DND-41 (cell line): ENCODE results near the gene ST6GALNAC3.

Experiments used
- ATAC-seq: fragments of 200-7000 bp; cut with Tn5 transposase; 3 replicates; pipeline ENCODE4 v1.9.1; 2021; ENCODE audit warnings: low read depth; ENCODE audit not compliant: insufficient read depth
- DNase-seq: peaks from one replicate; pipeline ENCODE4 v3.0.0-alpha.2; 2020
- H2AFZ ChIP-seq: 2 replicates; pipeline ENCODE4 v1.6.0; 2012; ENCODE audit warnings: low read depth, low read length
- H3K27ac ChIP-seq: 2 replicates; pipeline ENCODE4 v1.5.1; 2012; ENCODE audit warnings: low read length, inconsistent platforms
- H3K27me3 ChIP-seq: fragments of 200-600 bp; sonication (generic); 2 replicates; pipeline ENCODE4 v1.6.0; 2012; ENCODE audit warnings: low read length, mild to moderate bottlenecking, inconsistent platforms; ENCODE audit not compliant: insufficient read depth, poor library complexity
- H3K36me3 ChIP-seq: 2 replicates; pipeline ENCODE4 v1.5.1; 2012; ENCODE audit warnings: low read length, inconsistent platforms; ENCODE audit not compliant: insufficient read depth
- H3K4me1 ChIP-seq: 2 replicates; pipeline ENCODE4 v1.5.1; 2012; ENCODE audit warnings: mild to moderate bottlenecking, low read length; ENCODE audit not compliant: insufficient read depth
- H3K4me2 ChIP-seq: 2 replicates; pipeline ENCODE4 v1.6.0; 2012; ENCODE audit warnings: mild to moderate bottlenecking, moderate library complexity, low read length, inconsistent platforms; ENCODE audit not compliant: insufficient read depth
- H3K4me3 ChIP-seq, 2 experiments: fragments of 200-600 bp in 1 of 2; shearing (Covaris generic) in 1 of 2; 2 replicates each; pipeline ENCODE4 v1.5.1; 2012 to 2016; ENCODE audit warnings: inconsistent platforms in 2 of 2, low read length in 2 of 2, mild to moderate bottlenecking in 2 of 2, low read depth in 1 of 2, moderate library complexity in 1 of 2
- H3K79me2 ChIP-seq: 2 replicates; pipeline ENCODE4 v1.6.0; 2012; ENCODE audit warnings: low read length, inconsistent platforms; ENCODE audit not compliant: insufficient read depth
- H3K9ac ChIP-seq: 2 replicates; pipeline ENCODE4 v1.6.0; 2012; ENCODE audit warnings: low read depth, mild to moderate bottlenecking, inconsistent platforms, low read length, moderate library complexity
- H3K9me3 ChIP-seq: 2 replicates; pipeline ENCODE4 v1.5.1; 2012; ENCODE audit warnings: low read length, moderate library complexity, mild to moderate bottlenecking, inconsistent platforms; ENCODE audit not compliant: insufficient read depth, severe bottlenecking
- H4K20me1 ChIP-seq: 2 replicates; pipeline ENCODE4 v1.6.0; 2012; ENCODE audit warnings: low read length; ENCODE audit not compliant: insufficient read depth
- CTCF ChIP-seq: IDR thresholded peaks from 2 replicates; pipeline ENCODE4 v1.5.1; 2012; ENCODE audit warnings: borderline replicate concordance, low read length, moderate library complexity, mild to moderate bottlenecking; ENCODE audit not compliant: poor library complexity, severe bottlenecking; ENCODE audit errors: extremely low read depth
- EZH2 ChIP-seq: IDR thresholded peaks from 3 replicates; pipeline ENCODE4 v1.6.1; 2012; ENCODE audit warnings: borderline replicate concordance, low read depth, mild to moderate bottlenecking, moderate library complexity, low read length, inconsistent platforms; ENCODE audit not compliant: severe bottlenecking

Gene ST6GALNAC3

GRCh38 chr1:76491737-76492136, 417.2 kb downstream of the ST6GALNAC3 start:
- Histone ChIP-seq H3K36me3 (no peaks in the 10 kb centered on the region), H3K4me1 (no peaks in the 10 kb centered on the region), H3K4me3 (no peak overlapping the region), H3K79me2 (no peaks in the 10 kb centered on the region), H2AFZ (no peak overlapping the region), H3K27ac (no peak overlapping the region), H3K27me3 (no peaks in the 10 kb centered on the region), H3K9me3 (no peaks in the 10 kb centered on the region), H3K9ac (no peak overlapping the region), H3K4me2 (no peak overlapping the region), H4K20me1 (no peaks in the 10 kb centered on the region)
- TF ChIP-seq CTCF (no peak), EZH2 (no peak)
- DNase-seq (no peak), ATAC-seq (no peak)

GRCh38 chr1:76492752-76493430, 418.3 kb downstream of the ST6GALNAC3 start:
- no peak for ATAC-seq

GRCh38 chr1:76494807-76495206, 420.3 kb downstream of the ST6GALNAC3 start:
- Histone ChIP-seq H3K27ac (no peak overlapping the region), H3K4me3 (no peak overlapping the region), H3K27me3 (no peaks in the 10 kb centered on the region), H4K20me1 (no peaks in the 10 kb centered on the region), H2AFZ (no peak overlapping the region), H3K4me2 (no peak overlapping the region), H3K79me2 (no peaks in the 10 kb centered on the region), H3K9me3 (no peaks in the 10 kb centered on the region), H3K36me3 (no peaks in the 10 kb centered on the region), H3K4me1 (no peaks in the 10 kb centered on the region), H3K9ac (no peak overlapping the region)
- ATAC-seq (no peak), DNase-seq (no peak)
- TF ChIP-seq EZH2: no peak
- TF ChIP-seq CTCF: no peak

More at GRCh38 chr1:76492752-76493430, 418.3 kb downstream of the ST6GALNAC3 start:
- H3K4me3 ChIP-seq: no peak overlapping the region
- no peak for DNase-seq
- H3K27ac ChIP-seq: no peak overlapping the region
- H4K20me1 ChIP-seq: no peaks in the 10 kb centered on the region
- H3K79me2 ChIP-seq: no peaks in the 10 kb centered on the region
- no peak overlapping the region for H2AFZ ChIP-seq
- H3K36me3 ChIP-seq: no peaks in the 10 kb centered on the region
- no peaks in the 10 kb centered on the region for H3K9me3 ChIP-seq
- no peaks in the 10 kb centered on the region for H3K4me1 ChIP-seq
- H3K9ac ChIP-seq: no peak overlapping the region
- H3K27me3 ChIP-seq: no peaks in the 10 kb centered on the region
- no peak overlapping the region for H3K4me2 ChIP-seq
- TF ChIP-seq EZH2: no peak
- TF ChIP-seq CTCF: no peak

GRCh38 chr1:76496871-76497270, 422.3 kb downstream of the ST6GALNAC3 start:
- TF ChIP-seq CTCF (no peak), EZH2 (no peak)
- Histone ChIP-seq H3K79me2 (no peaks in the 10 kb centered on the region), H3K27me3 (no peaks in the 10 kb centered on the region), H4K20me1 (no peaks in the 10 kb centered on the region), H3K9ac (no peak overlapping the region), H3K4me2 (no peak overlapping the region), H3K36me3 (no peaks in the 10 kb centered on the region), H3K4me3 (no peak overlapping the region), H3K9me3 (no peaks in the 10 kb centered on the region), H3K27ac (no peak overlapping the region), H3K4me1 (no peaks in the 10 kb centered on the region), H2AFZ (no peak overlapping the region)
- no peak for DNase-seq
- ATAC-seq: no peak
